Measurements from ENCODE around the gene CPPED1.

CPPED1 gene

DNA sequence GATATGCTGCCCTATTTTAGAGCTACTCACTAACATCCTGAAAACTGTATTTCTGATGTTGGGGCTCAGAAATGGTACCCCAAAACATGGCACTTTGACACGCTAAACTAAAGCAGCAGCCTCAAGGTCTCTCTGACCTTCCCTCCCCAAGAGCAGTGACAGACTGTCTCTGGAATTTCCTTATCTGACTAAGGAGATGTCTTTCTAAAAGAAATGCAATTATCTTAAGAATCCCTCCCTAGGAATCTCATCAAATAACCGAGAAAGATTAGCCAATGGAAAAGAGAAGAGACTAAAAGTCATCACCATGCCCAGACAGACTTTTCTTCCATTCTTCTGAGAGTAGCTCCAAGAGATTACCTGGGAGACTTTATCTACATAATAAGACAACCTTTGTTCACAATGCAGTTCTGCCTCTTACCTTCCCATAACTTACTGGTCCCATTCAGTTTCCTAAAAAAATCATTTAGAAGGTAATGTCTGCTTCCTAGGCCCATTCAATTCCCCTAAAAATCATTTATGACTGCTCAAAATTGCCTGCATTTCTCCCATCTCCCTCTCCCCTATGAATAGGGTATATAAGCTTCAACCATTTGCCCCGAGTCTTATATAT lies 123.9 kb downstream of the CPPED1 start:
- H3K9me3 ChIP-seq (ENCODE audit: control insufficient read depth, low read length) = no peaks in the 10 kb centered on the region
- no peaks in the 10 kb centered on the region for H3K4me1 ChIP-seq (ENCODE audit: control insufficient read depth, insufficient read depth, low read length, poor library complexity, severe bottlenecking)
- no peaks in the 10 kb centered on the region for H3K36me3 ChIP-seq (ENCODE audit: control insufficient read depth, insufficient read depth, low read length)
- DNase-seq = no peak
- no peaks in the 10 kb centered on the region for H3K27me3 ChIP-seq (replicated peaks; ENCODE audit: control insufficient read depth, insufficient read depth, low read length, poor library complexity, severe bottlenecking)
- no peak overlapping the region for H3K27ac ChIP-seq (ENCODE audit: insufficient read depth, low read length, poor library complexity, severe bottlenecking)
- H3K4me3 ChIP-seq (ENCODE audit: insufficient read depth, low read depth, low read length, poor library complexity, severe bottlenecking) = no peak overlapping the region

DNA sequence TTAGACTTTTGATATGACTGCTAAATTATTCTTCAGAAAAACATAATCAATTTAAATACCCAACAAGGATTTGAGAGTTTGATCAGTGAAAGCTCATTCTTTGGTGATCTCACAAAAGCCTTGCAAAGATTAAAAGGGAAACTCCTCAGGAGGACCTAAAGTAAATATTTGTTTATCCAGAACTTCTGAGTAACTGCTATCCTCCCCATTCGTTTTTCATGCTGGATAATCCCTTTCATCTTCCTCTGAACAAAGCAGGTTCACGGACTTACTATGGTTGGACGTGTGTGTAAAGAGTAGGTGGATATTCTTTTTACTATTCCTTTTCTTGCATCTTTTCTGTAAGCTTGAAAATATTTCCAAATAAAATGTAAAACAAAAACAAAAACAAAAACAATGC lies 124.7 kb downstream of the CPPED1 start:
- Histone ChIP-seq H3K36me3 (ENCODE audit: control insufficient read depth, insufficient read depth, low read length) (no peaks in the 10 kb centered on the region), H3K27me3 (replicated peaks; ENCODE audit: control insufficient read depth, insufficient read depth, low read length, poor library complexity, severe bottlenecking) (no peaks in the 10 kb centered on the region), H3K27ac (ENCODE audit: insufficient read depth, low read length, poor library complexity, severe bottlenecking) (no peak overlapping the region), H3K9me3 (ENCODE audit: control insufficient read depth, low read length) (no peaks in the 10 kb centered on the region), H3K4me3 (ENCODE audit: insufficient read depth, low read depth, low read length, poor library complexity, severe bottlenecking) (no peak overlapping the region), H3K4me1 (ENCODE audit: control insufficient read depth, insufficient read depth, low read length, poor library complexity, severe bottlenecking) (no peaks in the 10 kb centered on the region)
- no peak for DNase-seq

DNA sequence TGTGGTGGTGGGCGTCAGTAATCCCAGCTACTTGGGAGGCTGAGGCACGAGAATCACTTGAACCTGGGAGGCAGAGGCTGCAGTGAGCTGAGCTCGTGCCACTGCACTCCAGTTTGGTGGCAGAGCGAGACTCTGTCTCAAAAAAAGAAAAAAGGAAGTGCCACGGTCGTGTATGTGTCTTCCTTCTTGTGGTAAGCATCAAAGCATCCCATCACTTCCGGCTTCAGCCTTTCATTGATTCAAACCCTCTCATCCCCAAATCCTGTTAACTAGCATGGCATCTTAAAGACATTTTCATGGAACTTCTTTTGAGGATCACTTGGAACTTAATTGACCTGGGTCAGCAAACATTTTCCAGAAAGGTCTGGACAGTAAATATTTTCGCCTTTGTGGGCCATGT lies 126.2 kb downstream of the CPPED1 start:
- Histone ChIP-seq H3K27me3 (replicated peaks; ENCODE audit: control insufficient read depth, insufficient read depth, low read length, poor library complexity, severe bottlenecking) (no peaks in the 10 kb centered on the region), H3K4me3 (ENCODE audit: insufficient read depth, low read depth, low read length, poor library complexity, severe bottlenecking) (no peak overlapping the region), H3K9me3 (ENCODE audit: control insufficient read depth, low read length) (no peaks in the 10 kb centered on the region), H3K27ac (ENCODE audit: insufficient read depth, low read length, poor library complexity, severe bottlenecking) (no peak overlapping the region), H3K36me3 (ENCODE audit: control insufficient read depth, insufficient read depth, low read length) (no peaks in the 10 kb centered on the region), H3K4me1 (ENCODE audit: control insufficient read depth, insufficient read depth, low read length, poor library complexity, severe bottlenecking) (no peaks in the 10 kb centered on the region)
- no peak for DNase-seq

DNA sequence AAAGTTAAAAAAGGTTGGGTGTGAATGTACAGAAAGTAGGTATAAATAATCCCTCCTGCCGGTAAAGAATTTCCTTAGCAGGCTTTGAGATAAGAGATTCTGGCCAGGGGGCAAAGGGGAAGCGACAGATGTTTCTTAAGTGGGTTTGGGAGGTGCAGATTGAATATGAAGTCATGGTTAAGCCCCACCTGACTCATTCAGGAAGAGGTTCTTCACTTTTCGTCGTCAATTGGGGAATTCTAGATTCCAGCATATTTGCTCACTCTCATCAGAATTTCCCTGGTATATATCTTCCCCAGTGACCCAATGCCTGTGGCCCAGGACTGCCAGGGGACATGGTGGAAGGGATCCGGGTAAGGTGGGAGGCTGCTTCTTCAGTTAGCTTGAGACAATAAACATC lies 127.8 kb downstream of the CPPED1 start:
- no peaks in the 10 kb centered on the region for H3K27me3 ChIP-seq (replicated peaks; ENCODE audit: control insufficient read depth, insufficient read depth, low read length, poor library complexity, severe bottlenecking)
- H3K27ac ChIP-seq (ENCODE audit: insufficient read depth, low read length, poor library complexity, severe bottlenecking) = no peak overlapping the region
- no peaks in the 10 kb centered on the region for H3K36me3 ChIP-seq (ENCODE audit: control insufficient read depth, insufficient read depth, low read length)
- H3K4me3 ChIP-seq (ENCODE audit: insufficient read depth, low read depth, low read length, poor library complexity, severe bottlenecking) = no peak overlapping the region
- no peaks in the 10 kb centered on the region for H3K9me3 ChIP-seq (ENCODE audit: control insufficient read depth, low read length)
- no peak for DNase-seq
- no peaks in the 10 kb centered on the region for H3K4me1 ChIP-seq (ENCODE audit: control insufficient read depth, insufficient read depth, low read length, poor library complexity, severe bottlenecking)

DNA sequence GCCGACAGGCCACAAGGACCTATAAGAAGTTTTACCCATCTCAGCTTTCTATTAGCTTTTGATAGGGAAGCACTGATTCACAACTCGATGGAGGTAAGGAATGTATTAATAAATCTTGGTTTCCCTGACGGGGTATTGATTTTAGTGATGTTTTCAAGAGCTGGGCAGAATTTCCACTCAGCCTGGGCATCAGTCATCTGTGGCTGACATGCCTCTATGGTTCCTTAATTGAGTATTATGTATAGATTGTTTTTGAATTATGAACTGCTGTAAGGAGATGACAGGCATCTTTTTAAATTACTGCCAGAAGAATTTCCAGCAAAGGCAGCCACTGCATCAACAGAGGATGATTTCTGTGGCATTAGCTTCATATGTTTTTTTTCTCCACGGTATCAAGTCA lies 128.6 kb downstream of the CPPED1 start:
- no peaks in the 10 kb centered on the region for H3K4me1 ChIP-seq (ENCODE audit: control insufficient read depth, insufficient read depth, low read length, poor library complexity, severe bottlenecking)
- no peak for DNase-seq
- H3K36me3 ChIP-seq (ENCODE audit: control insufficient read depth, insufficient read depth, low read length) = no peaks in the 10 kb centered on the region
- no peaks in the 10 kb centered on the region for H3K9me3 ChIP-seq (ENCODE audit: control insufficient read depth, low read length)
- H3K27ac ChIP-seq (ENCODE audit: insufficient read depth, low read length, poor library complexity, severe bottlenecking) = no peak overlapping the region
- H3K27me3 ChIP-seq (replicated peaks; ENCODE audit: control insufficient read depth, insufficient read depth, low read length, poor library complexity, severe bottlenecking) = no peaks in the 10 kb centered on the region
- H3K4me3 ChIP-seq (ENCODE audit: insufficient read depth, low read depth, low read length, poor library complexity, severe bottlenecking) = no peak overlapping the region

DNA sequence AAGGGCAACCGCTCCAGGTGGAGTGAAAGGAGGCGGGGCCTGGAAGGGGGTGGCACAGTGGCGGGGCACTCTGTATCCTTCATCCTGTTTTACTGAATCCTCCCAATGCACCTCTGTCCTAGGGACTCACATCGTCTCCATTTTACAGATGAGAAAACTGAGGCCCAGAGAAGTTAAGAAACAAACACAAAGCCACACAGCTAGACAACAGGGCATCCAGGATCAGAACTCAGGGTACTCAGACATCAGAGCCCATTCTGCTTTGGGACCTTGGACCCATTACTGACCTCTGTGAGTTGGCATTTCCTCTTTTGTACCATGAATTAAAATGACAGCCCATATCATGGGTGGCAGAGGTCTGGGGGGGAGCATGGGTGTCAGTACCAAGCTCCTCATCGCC lies 129.2 kb downstream of the CPPED1 start:
- no peaks in the 10 kb centered on the region for H3K27me3 ChIP-seq (replicated peaks; ENCODE audit: control insufficient read depth, insufficient read depth, low read length, poor library complexity, severe bottlenecking)
- no peaks in the 10 kb centered on the region for H3K4me1 ChIP-seq (ENCODE audit: control insufficient read depth, insufficient read depth, low read length, poor library complexity, severe bottlenecking)
- H3K27ac ChIP-seq (ENCODE audit: insufficient read depth, low read length, poor library complexity, severe bottlenecking) = no peak overlapping the region
- DNase-seq = no peak
- no peaks in the 10 kb centered on the region for H3K9me3 ChIP-seq (ENCODE audit: control insufficient read depth, low read length)
- no peaks in the 10 kb centered on the region for H3K36me3 ChIP-seq (ENCODE audit: control insufficient read depth, insufficient read depth, low read length)
- no peak overlapping the region for H3K4me3 ChIP-seq (ENCODE audit: insufficient read depth, low read depth, low read length, poor library complexity, severe bottlenecking)

DNA sequence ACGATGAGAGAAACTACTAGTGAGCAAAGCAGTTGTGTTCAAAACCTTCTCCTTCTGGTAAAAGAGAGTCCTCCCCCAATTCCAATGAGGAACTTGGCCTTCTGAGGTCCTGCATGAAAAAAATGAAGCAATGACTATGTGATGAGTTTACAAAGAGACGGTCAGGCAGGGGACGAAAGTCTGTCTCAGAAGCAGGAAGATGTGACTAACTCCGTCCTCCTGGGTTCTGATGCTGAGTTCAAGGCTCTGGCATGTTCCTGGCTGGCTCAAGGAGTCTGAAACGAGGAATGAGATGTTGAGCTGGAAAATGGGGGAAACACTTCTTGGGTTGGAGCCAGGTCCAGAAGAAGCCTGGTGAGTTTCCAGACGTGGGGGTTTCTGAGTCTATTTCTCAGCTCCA lies 129.6 kb downstream of the CPPED1 start:
- no peak for DNase-seq

DNA sequence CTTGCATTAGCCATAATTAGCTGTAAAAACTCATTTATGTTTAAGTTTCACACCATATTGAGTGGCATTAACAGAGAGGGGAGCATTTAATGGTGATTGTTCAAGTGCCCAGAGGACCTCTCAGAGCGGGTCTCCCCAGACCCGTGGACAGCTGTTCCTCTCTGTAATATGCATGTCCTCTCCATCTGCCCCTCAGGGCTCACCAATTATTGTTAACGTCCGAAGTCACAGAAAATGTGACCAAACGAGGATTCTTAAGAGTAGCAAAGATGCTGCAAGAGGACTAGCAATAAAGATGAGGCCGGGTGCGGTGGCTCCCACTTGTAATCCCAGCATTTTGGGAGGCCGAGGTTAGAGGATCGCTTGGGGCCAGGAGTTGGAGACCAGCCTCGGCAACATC lies 130.2 kb downstream of the CPPED1 start:
- no peaks in the 10 kb centered on the region for H3K36me3 ChIP-seq (ENCODE audit: control insufficient read depth, insufficient read depth, low read length)
- no peaks in the 10 kb centered on the region for H3K9me3 ChIP-seq (ENCODE audit: control insufficient read depth, low read length)
- no peaks in the 10 kb centered on the region for H3K4me1 ChIP-seq (ENCODE audit: control insufficient read depth, insufficient read depth, low read length, poor library complexity, severe bottlenecking)
- H3K4me3 ChIP-seq (ENCODE audit: insufficient read depth, low read depth, low read length, poor library complexity, severe bottlenecking) = no peak overlapping the region
- no peak for DNase-seq
- no peak overlapping the region for H3K27ac ChIP-seq (ENCODE audit: insufficient read depth, low read length, poor library complexity, severe bottlenecking)
- no peaks in the 10 kb centered on the region for H3K27me3 ChIP-seq (replicated peaks; ENCODE audit: control insufficient read depth, insufficient read depth, low read length, poor library complexity, severe bottlenecking)

More for the DNA sequence above, 129.6 kb downstream of the CPPED1 start:
- Histone ChIP-seq H3K27me3 (replicated peaks; ENCODE audit: control insufficient read depth, insufficient read depth, low read length, poor library complexity, severe bottlenecking) (no peaks in the 10 kb centered on the region), H3K9me3 (ENCODE audit: control insufficient read depth, low read length) (no peaks in the 10 kb centered on the region), H3K4me1 (ENCODE audit: control insufficient read depth, insufficient read depth, low read length, poor library complexity, severe bottlenecking) (no peaks in the 10 kb centered on the region), H3K36me3 (ENCODE audit: control insufficient read depth, insufficient read depth, low read length) (no peaks in the 10 kb centered on the region), H3K27ac (ENCODE audit: insufficient read depth, low read length, poor library complexity, severe bottlenecking) (no peak overlapping the region), H3K4me3 (ENCODE audit: insufficient read depth, low read depth, low read length, poor library complexity, severe bottlenecking) (no peak overlapping the region)

DNA sequence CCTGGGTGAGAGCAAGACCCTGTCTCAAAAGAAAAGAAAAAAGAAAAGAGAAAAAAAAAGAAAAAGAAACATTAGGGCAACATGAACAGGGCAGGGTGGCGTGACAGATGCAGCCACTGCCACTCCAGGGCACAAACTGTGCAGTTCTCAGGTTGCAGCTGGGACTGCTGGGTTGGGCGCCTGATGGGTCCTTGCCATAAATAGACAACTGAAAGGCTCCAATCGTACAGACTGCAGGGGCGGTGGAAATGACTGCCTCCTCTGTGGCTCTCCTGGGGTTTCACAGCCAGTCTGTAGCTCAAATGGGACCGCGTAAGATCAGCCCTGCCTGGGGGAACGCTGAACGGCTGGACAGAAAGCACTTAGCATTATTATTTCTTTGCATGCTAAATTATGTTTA lies 130.7 kb downstream of the CPPED1 start:
- Histone ChIP-seq H3K4me1 (ENCODE audit: control insufficient read depth, insufficient read depth, low read length, poor library complexity, severe bottlenecking) (no peaks in the 10 kb centered on the region), H3K36me3 (ENCODE audit: control insufficient read depth, insufficient read depth, low read length) (no peaks in the 10 kb centered on the region), H3K27ac (ENCODE audit: insufficient read depth, low read length, poor library complexity, severe bottlenecking) (no peak overlapping the region)

DNA sequence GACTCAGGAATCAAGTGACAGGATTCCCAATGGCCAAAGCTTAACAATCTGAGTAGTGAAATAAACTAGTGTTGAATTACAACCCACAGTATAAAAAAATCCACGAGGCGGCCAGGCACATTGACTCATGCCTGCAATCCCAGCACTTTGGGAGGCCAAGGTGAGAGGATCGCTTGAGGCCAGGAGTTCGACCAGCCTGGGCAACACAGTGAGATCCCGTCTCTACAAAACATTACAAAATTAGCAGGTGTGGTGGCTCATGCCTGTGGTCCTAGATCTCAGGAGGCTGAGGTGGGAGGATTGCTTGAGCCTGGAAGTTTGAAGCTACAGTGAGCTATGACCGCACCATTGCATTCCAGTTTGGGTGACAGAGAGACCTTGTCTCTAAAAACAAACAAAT lies 133.8 kb downstream of the CPPED1 start:
- no peaks in the 10 kb centered on the region for H3K27me3 ChIP-seq (replicated peaks; ENCODE audit: control insufficient read depth, insufficient read depth, low read length, poor library complexity, severe bottlenecking)
- no peak for DNase-seq
- H3K9me3 ChIP-seq (ENCODE audit: control insufficient read depth, low read length) = peaks cover 4% of the 10 kb centered on the region
- no peak overlapping the region for H3K4me3 ChIP-seq (ENCODE audit: insufficient read depth, low read depth, low read length, poor library complexity, severe bottlenecking)
- H3K36me3 ChIP-seq (ENCODE audit: control insufficient read depth, insufficient read depth, low read length) = no peaks in the 10 kb centered on the region
- H3K4me1 ChIP-seq (ENCODE audit: control insufficient read depth, insufficient read depth, low read length, poor library complexity, severe bottlenecking) = no peaks in the 10 kb centered on the region
- no peak overlapping the region for H3K27ac ChIP-seq (ENCODE audit: insufficient read depth, low read length, poor library complexity, severe bottlenecking)

More for the DNA sequence above, 130.7 kb downstream of the CPPED1 start:
- no peak for DNase-seq
- Histone ChIP-seq H3K27me3 (replicated peaks; ENCODE audit: control insufficient read depth, insufficient read depth, low read length, poor library complexity, severe bottlenecking) (no peaks in the 10 kb centered on the region), H3K9me3 (ENCODE audit: control insufficient read depth, low read length) (no peaks in the 10 kb centered on the region), H3K4me3 (ENCODE audit: insufficient read depth, low read depth, low read length, poor library complexity, severe bottlenecking) (no peak overlapping the region)

All from effector memory CD4-positive, alpha-beta T cell (primary cell).